Superior temporal gyrus (tissue), 1 donor: ENCODE data around the gene ATP6V1D.
"Not testable (repeated sequence)": the region's sequence is repeated elsewhere in the genome, so short reads cannot be mapped to it uniquely, and the experiment has no call there.

Experiments used
- DNase-seq: peaks from one replicate; pipeline ENCODE4 v3.0.0-alpha.2; 2016; ENCODE audit errors: extremely low spot score

Gene ATP6V1D

GRCh38 chr14:67371247-67372148 lies 11.9 kb upstream of the ATP6V1D start:
- DNase-seq, result no peak

GRCh38 chr14:67370830-67371229 lies 11.2 kb upstream of the ATP6V1D start:
- no peak for DNase-seq

- DNase-seq, result no peak
These were observed 5.9 kb upstream of the ATP6V1D start for GRCh38 chr14:67365476-67365875.

GRCh38 chr14:67360470-67361206 lies 1.0 kb upstream of the ATP6V1D start:
- no peak for DNase-seq

GRCh38 chr14:67358924-67359774 lies 455 bp downstream of the ATP6V1D start:
- no peak for DNase-seq

- DNase-seq, result no peak
These were observed 1.6 kb downstream of the ATP6V1D start for GRCh38 chr14:67357969-67358354.

- no peak for DNase-seq
These were observed 2.2 kb downstream of the ATP6V1D start for GRCh38 chr14:67357186-67357968.

- DNase-seq, result no peak
These were observed 7.5 kb downstream of the ATP6V1D start for GRCh38 chr14:67352055-67352454.

- DNase-seq, result no peak
These were observed 14.0 kb downstream of the ATP6V1D start for GRCh38 chr14:67345583-67345982.

GRCh38 chr14:67343601-67344230 lies 15.9 kb downstream of the ATP6V1D start:
- DNase-seq, result no peak

- not testable (repeated sequence) for DNase-seq
These were observed 18.4 kb downstream of the ATP6V1D start for GRCh38 chr14:67341231-67341630.

- no peak for DNase-seq
These were observed 23.8 kb downstream of the ATP6V1D start for GRCh38 chr14:67335781-67336180.

GRCh38 chr14:67332468-67332867 lies 27.1 kb downstream of the ATP6V1D start:
- DNase-seq, result no peak

- no peak for DNase-seq
These were observed 28.1 kb downstream of the ATP6V1D start for GRCh38 chr14:67331368-67332125.

GRCh38 chr14:67329666-67330065 lies 29.9 kb downstream of the ATP6V1D start:
- DNase-seq, result not testable (repeated sequence)

GRCh38 chr14:67319142-67319541 lies 40.5 kb downstream of the ATP6V1D start:
- DNase-seq, result no peak

- no peak for DNase-seq
These were observed 41.8 kb downstream of the ATP6V1D start for GRCh38 chr14:67317822-67318221.

GRCh38 chr14:67313153-67313552 lies 46.5 kb downstream of the ATP6V1D start:
- DNase-seq, result no peak

GRCh38 chr14:67311868-67312267 lies 47.7 kb downstream of the ATP6V1D start:
- no peak for DNase-seq
